ENCODE measurements around the gene USP24.

GRCh38 chr1:55214934-55215193, 300 bp downstream of the USP24 start:
- TF ChIP-seq CTCF (IDR thresholded peaks at IDR 0.05) (no peak), POLR2A (IDR thresholded peaks at IDR 0.05) (no peak)
